T-helper 17 cell (primary cell): ENCODE results near the gene ENTREP1. TPM values are rescaled to one million over a fixed set of nuclear protein-coding genes. Genes with fewer than 3 reads are reported as not detected.

ENCODE experiments used
- ATAC-seq: fragments of 150-1000 bp; cut with Tn5 transposase; 2 replicates; pipeline ENCODE4 v1.10.0; 2021; ENCODE audit warnings: mild to moderate bottlenecking, moderate library complexity
- DNase-seq, 3 donors: peaks; one replicate each; pipeline versions ENCODE4 v3.0.0 to v3.0.0-alpha.2; 2020 to 2021
- H3K9me3 ChIP-seq: one replicate; pipeline ENCODE4 v1.7.0; 2013; ENCODE audit warnings: low read length, mild to moderate bottlenecking; ENCODE audit not compliant: control insufficient read depth, poor library complexity, severe bottlenecking
- H3K27ac Mint-ChIP-seq: one replicate; pipeline ENCODE4 v1.8.0; 2022; ENCODE audit warnings: mild to moderate bottlenecking, moderate library complexity, mixed read lengths
- H3K27me3 Mint-ChIP-seq: one replicate; pipeline ENCODE4 v1.8.0; 2022; ENCODE audit warnings: mixed read lengths
- H3K36me3 Mint-ChIP-seq: one replicate; pipeline ENCODE4 v1.8.0; 2022; ENCODE audit warnings: low read depth, mixed read lengths
- H3K4me1 Mint-ChIP-seq: one replicate; pipeline ENCODE4 v1.8.0; 2022; ENCODE audit warnings: mild to moderate bottlenecking, mixed read lengths
- H3K4me3 Mint-ChIP-seq: one replicate; pipeline ENCODE4 v1.8.0; 2022; ENCODE audit warnings: mild to moderate bottlenecking, moderate library complexity, mixed read lengths
- total RNA-seq, 4 donors: library from RNA in 2 of 4; stranded (reverse) in 2 of 4; gene quantifications; one replicate each; pipeline ENCODE4 v1.2.3 and lab custom pipeline; 2022 to 2026

ENTREP1 gene
- under 1 TPM in 1 of 2 donors, not detected in 1; 0.77 TPM for total RNA-seq
- 0 to 0.15 reads per million in 2 donors for total RNA-seq (lab: John Stamatoyannopoulos, UW)

DNA sequence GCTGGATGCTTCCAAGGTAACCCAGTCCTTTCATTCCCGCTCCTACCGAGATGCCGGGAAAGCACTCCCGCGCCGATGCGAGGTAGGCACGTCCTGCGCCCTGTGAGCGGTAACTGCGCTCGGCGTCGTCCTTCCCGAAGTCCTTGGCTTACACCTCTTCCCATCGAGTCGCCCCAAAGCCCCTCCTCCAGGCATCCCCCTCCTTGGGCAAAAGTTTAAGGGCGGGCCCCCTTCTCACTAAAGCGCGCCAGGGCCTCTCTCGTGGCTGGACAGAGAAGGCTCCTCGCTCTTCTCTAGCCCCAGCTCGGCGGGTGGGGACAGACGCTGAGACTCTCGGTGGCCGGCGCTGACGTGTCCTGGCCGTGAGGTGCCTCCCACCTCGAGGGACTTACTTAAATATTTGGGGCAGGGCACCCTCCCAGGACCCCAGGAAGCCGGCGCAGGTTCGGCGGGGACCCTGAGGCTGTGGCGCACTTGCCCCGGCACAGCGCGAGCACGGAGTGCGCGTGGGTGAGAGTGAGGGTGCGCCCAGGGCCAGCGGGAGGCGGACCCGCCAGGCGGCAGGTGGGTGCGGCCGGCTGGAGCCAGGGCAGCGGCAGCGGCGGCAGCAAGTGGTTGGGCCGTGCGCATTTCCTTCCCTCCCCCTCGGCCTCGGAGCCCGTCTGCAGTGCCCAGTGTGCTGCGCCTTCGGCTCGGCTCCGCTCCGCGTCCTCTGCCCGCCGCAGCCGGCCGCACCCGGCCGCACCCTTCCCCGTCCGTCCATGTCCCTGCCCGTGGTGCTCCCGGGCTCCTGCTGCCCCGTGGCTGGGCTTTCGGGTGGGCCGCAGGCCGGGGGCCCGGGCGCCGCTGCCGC is at the start of gene ENTREP1:
TSS of gene ENTREP1 (plus strand) at position 667 of the 853 bp plus-strand sequence. CDS start at position 762, 95 bp downstream.
- ATAC-seq (no peak), DNase-seq (no peak)
- H3K9me3 ChIP-seq, result no peaks in the 10 kb centered on the region
- no peaks in the 10 kb centered on the region for H3K4me1 Mint-ChIP-seq
- H3K27ac Mint-ChIP-seq, result peak within 1 kb of the TSS; percentile 4
- H3K27me3 Mint-ChIP-seq, result peaks cover 50% of the 10 kb centered on the region
- no peaks in the 10 kb centered on the region for H3K36me3 Mint-ChIP-seq
- peak within 1 kb of the TSS; percentile 72 for H3K4me3 Mint-ChIP-seq

- H3K9me3 ChIP-seq, result no peaks in the 10 kb centered on the region
- no peak for DNase-seq
- Mint-ChIP-seq H3K27me3 (no peaks in the 10 kb centered on the region), H3K27ac (no peak overlapping the region), H3K36me3 (no peaks in the 10 kb centered on the region), H3K4me1 (no peaks in the 10 kb centered on the region), H3K4me3 (no peak overlapping the region)
- no peak for ATAC-seq
These were observed 48.2 kb upstream of the ENTREP1 start for GRCh38 chr9:69276775-69277174.

DNA sequence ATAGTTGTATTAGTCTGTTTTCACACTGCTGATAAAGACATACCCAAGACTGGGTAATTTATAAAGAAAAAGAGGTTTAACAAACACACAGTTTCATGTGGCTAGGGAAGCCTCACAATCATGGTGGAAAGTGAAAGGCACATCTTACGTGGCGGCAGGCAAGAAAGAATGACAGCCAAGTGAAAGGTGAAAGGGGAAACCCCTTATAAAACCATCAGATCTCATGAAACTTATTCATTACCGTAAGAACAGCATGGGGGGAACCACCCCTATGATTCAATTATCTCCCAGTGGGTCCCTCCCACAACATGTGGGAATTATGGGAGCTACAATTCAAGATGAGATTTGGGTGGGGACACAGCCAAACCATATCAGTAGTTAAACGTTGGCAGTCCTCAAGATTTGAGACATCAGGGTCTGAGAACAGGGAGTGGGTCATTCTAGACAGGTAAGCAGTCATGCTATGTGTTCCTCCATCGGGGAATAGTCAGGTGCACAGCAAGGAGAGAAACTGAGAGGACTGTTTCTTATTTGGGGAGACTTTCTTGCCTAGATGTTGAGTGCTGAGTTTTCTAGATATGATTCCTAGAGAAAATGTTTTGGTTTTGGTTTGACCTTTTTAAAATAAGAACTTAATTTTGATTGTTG is 45.8 kb upstream of the ENTREP1 start:
- ATAC-seq, result no peak

GRCh38 chr9:69279733-69280132 is 45.3 kb upstream of the ENTREP1 start:
- H3K9me3 ChIP-seq, result no peaks in the 10 kb centered on the region
- Mint-ChIP-seq H3K27ac (no peak overlapping the region), H3K27me3 (peaks cover 12% of the 10 kb centered on the region), H3K4me1 (no peaks in the 10 kb centered on the region), H3K36me3 (no peaks in the 10 kb centered on the region), H3K4me3 (no peak overlapping the region)
- no peak for ATAC-seq
- DNase-seq, result no peak

More for the DNA sequence above, 45.8 kb upstream of the ENTREP1 start:
- H3K9me3 ChIP-seq, result no peaks in the 10 kb centered on the region
- no peak for DNase-seq
- Mint-ChIP-seq H3K27ac (no peak overlapping the region), H3K27me3 (peaks cover 6% of the 10 kb centered on the region), H3K36me3 (no peaks in the 10 kb centered on the region), H3K4me1 (no peaks in the 10 kb centered on the region), H3K4me3 (no peak overlapping the region)

DNA sequence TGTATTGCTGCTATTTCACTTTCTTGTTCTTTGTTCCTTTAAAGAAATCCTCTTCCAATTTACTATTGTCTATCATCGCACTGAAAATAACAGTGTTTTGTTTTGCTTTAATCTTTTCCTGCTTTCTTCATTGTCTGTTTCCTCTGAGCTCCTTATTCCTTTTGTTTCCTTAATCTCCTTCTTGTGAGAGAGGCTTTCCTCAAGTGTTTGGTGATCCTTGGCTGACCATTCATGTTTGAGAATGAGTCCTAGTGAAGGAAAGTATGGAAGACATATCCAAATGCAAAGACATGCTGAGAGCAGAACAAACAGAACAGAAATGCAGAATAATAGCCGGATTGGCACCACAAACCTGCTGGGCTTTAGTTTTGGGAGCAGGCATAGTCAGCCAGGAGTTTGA is 42.0 kb upstream of the ENTREP1 start:
- H3K4me1 Mint-ChIP-seq, result no peaks in the 10 kb centered on the region
- no peaks in the 10 kb centered on the region for H3K9me3 ChIP-seq
- H3K4me3 Mint-ChIP-seq, result no peak overlapping the region
- ATAC-seq (no peak), DNase-seq (no peak)
- H3K36me3 Mint-ChIP-seq, result no peaks in the 10 kb centered on the region
- H3K27ac Mint-ChIP-seq, result no peak overlapping the region
- peaks cover 29% of the 10 kb centered on the region for H3K27me3 Mint-ChIP-seq

- DNase-seq (no peak), ATAC-seq (no peak)
- no peak overlapping the region for H3K27ac Mint-ChIP-seq
- peaks cover 11% of the 10 kb centered on the region for H3K27me3 Mint-ChIP-seq
- peaks cover 3% of the 10 kb centered on the region for H3K36me3 Mint-ChIP-seq
- H3K4me1 Mint-ChIP-seq, result no peaks in the 10 kb centered on the region
- H3K4me3 Mint-ChIP-seq, result no peak overlapping the region
- no peaks in the 10 kb centered on the region for H3K9me3 ChIP-seq
These were observed 32.9 kb upstream of the ENTREP1 start for GRCh38 chr9:69292078-69292477.

DNA sequence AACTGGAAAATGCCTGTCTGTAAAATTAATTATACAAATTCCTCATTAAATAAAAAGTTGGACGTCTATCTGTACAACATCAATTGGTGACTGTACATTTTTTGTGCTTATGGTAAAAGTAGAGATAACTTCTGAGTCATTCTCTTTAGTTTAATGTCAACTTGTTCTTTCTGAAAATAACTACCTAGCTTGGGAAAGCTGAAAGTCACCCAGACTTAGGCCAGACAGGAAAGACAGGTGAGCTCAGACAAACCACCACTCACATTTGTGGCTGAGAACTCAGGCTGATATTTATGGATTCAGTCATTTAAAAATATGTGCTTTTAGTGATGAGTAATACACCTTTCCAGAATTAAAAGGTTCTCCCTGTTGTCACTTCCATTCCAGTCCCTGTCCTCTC is 31.9 kb upstream of the ENTREP1 start:
- no peak for ATAC-seq
- Mint-ChIP-seq H3K36me3 (peaks cover 3% of the 10 kb centered on the region), H3K27me3 (peaks cover 4% of the 10 kb centered on the region), H3K27ac (no peak overlapping the region), H3K4me1 (no peaks in the 10 kb centered on the region), H3K4me3 (no peak overlapping the region)
- H3K9me3 ChIP-seq, result no peaks in the 10 kb centered on the region
- DNase-seq, result no peak

GRCh38 chr9:69295872-69296552 is 29.0 kb upstream of the ENTREP1 start:
- H3K9me3 ChIP-seq, result no peaks in the 10 kb centered on the region
- DNase-seq, result no peak
- no peak overlapping the region for H3K4me3 Mint-ChIP-seq
- H3K36me3 Mint-ChIP-seq, result peaks cover 3% of the 10 kb centered on the region
- no peak for ATAC-seq
- no peaks in the 10 kb centered on the region for H3K27me3 Mint-ChIP-seq
- no peak overlapping the region for H3K27ac Mint-ChIP-seq
- peaks cover 2% of the 10 kb centered on the region for H3K4me1 Mint-ChIP-seq

- no peak for DNase-seq
- Mint-ChIP-seq H3K36me3 (peaks cover 3% of the 10 kb centered on the region), H3K4me3 (no peak overlapping the region), H3K4me1 (peaks cover 2% of the 10 kb centered on the region), H3K27me3 (no peaks in the 10 kb centered on the region), H3K27ac (no peak overlapping the region)
- no peaks in the 10 kb centered on the region for H3K9me3 ChIP-seq
- no peak for ATAC-seq
These were observed 27.6 kb upstream of the ENTREP1 start for GRCh38 chr9:69297300-69297980.

GRCh38 chr9:69299315-69299714 is 25.7 kb upstream of the ENTREP1 start:
- no peaks in the 10 kb centered on the region for H3K9me3 ChIP-seq
- no peaks in the 10 kb centered on the region for H3K27me3 Mint-ChIP-seq
- no peak overlapping the region for H3K4me3 Mint-ChIP-seq
- DNase-seq (no peak), ATAC-seq (no peak)
- H3K4me1 Mint-ChIP-seq, result peaks cover 2% of the 10 kb centered on the region
- H3K27ac Mint-ChIP-seq, result no peak overlapping the region
- H3K36me3 Mint-ChIP-seq, result peaks cover 3% of the 10 kb centered on the region

GRCh38 chr9:69299826-69300225 is 25.2 kb upstream of the ENTREP1 start:
- H3K27me3 Mint-ChIP-seq, result peaks cover 2% of the 10 kb centered on the region
- ATAC-seq (no peak), DNase-seq (no peak)
- no peak overlapping the region for H3K4me3 Mint-ChIP-seq
- peaks cover under 1% of the 10 kb centered on the region for H3K36me3 Mint-ChIP-seq
- no peak overlapping the region for H3K27ac Mint-ChIP-seq
- peaks cover 2% of the 10 kb centered on the region for H3K4me1 Mint-ChIP-seq
- H3K9me3 ChIP-seq, result no peaks in the 10 kb centered on the region

DNA sequence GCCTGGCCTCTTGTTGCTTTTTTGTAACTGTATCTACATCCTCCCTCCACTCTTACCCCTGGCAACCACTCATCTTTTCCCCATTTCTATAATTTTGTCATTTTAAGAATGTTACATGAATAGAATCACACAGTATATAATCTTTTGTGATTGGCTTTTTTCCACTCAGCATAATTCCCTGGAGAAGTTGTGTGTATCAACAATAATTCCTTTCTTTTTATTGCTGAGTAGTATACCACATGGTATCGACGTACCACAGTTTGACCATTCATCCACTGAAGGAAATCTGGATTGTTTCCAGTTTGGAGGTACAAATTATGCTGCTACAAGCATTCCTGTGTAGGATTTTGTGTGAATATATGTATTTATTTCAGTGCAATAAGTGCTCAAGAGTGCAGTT is 21.7 kb upstream of the ENTREP1 start:
- peaks cover 2% of the 10 kb centered on the region for H3K4me1 Mint-ChIP-seq
- no peak overlapping the region for H3K27ac Mint-ChIP-seq
- no peak overlapping the region for H3K4me3 Mint-ChIP-seq
- ATAC-seq (no peak), DNase-seq (no peak)
- H3K36me3 Mint-ChIP-seq, result no peaks in the 10 kb centered on the region
- peaks cover 13% of the 10 kb centered on the region for H3K27me3 Mint-ChIP-seq
- no peaks in the 10 kb centered on the region for H3K9me3 ChIP-seq
